ENCODE measurements around the gene TPST1.
A peak's percentile ranks its signal among the peaks of the same experiment; 100 is the strongest.
"Not testable (repeated sequence)": the region's sequence is repeated elsewhere in the genome, so short reads cannot be mapped to it uniquely, and the experiment has no call there.

Gene TPST1

DNA sequence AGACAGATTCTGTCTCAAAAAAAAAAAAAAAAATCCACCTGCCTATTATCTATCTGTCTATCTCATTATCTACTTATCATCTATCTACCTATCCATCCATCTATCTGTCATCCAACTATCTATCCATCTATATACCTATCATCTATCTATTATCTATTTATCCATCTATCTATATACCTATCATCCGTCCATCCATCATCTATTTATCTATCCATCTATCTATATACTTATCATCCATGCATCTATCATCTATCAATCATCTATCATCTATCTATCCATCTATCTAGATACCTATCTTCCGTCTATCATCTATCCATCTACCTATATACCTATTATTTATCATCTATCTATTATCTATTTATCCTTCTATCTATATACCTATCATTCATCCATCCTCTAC lies 16.5 kb upstream of the TPST1 start:
- DNase-seq (ENCODE audit: low spot score): no peak

- DNase-seq (ENCODE audit: low spot score): no peak
Measured at GRCh38 chr7:66189695-66190503, 15.2 kb upstream of the TPST1 start.

DNA sequence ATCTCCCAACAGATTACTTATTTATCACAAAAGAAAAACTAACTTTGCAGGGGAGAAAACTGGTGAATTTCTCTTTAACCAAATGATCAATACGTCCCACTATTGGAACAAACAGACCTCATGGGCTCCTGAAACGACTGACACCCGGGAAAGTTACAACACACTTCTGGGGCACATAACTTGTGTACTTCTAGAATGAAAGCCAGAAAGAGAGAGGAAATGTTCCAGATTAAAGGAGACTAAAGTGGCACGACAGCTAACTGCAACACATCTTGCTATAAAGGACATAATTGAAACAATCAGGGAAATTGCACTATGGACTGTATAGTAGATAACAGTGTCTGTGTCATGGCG lies 14.7 kb upstream of the TPST1 start:
- no peak for DNase-seq (ENCODE audit: low spot score)

DNA sequence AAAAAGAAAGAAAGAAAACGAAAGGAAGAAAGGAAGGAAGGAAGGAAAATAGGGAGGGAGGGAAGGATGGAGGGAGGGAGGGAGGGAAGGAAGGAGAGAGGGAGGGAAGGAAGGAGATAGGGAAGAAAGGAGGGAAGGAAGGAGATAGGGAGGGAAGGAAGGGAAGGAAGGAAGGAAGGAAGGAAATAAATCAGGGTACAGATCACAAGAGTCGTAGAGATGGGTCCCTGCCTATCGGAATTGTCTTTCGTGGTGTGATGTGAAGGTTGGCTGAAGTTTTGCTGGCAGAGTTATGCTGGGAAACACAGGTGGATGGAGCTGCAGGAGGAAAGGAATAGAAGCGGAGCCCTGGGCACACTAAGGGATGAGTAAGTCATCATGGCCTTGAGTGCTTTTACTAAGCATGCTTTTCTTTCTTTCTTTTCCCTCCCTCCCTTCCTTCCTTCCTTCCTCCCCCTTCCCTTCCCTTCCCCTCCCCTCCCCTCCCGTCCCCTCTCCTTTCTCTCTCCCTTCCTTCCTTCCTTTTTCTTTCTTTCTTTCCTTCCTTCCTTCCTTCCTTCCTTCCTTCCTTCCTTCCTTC lies 11.9 kb upstream of the TPST1 start:
- no peak for DNase-seq (ENCODE audit: low spot score)

DNA sequence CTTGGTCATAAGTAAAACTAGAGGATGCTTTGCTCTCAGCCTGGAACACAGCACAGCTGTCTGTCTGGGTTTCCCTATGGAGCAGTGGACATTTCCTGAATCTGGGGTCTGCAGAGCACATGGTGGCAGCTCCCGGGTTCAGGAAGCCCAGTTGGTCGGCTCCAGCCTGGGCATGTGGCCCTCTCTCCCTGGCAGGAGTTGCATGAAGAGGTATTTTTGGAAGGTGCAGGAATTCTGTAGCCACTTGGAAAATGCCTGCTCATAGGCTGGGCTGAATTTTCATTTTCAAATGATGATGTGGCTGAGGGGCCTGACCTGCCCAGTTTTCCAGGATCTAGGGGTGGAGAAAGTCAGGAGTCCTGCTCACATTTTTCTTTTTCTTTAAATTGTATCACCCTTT lies 6.7 kb upstream of the TPST1 start:
- no peak for DNase-seq (ENCODE audit: low spot score)

- no peak for DNase-seq (ENCODE audit: low spot score)
Measured at GRCh38 chr7:66198956-66199355, 6.2 kb upstream of the TPST1 start.

- DNase-seq (ENCODE audit: low spot score): no peak
Measured at GRCh38 chr7:66202441-66202840, 2.7 kb upstream of the TPST1 start.

GRCh38 chr7:66205741-66206090 lies 582 bp downstream of the TPST1 start:
- peak; percentile 11 for DNase-seq (ENCODE audit: low spot score)

GRCh38 chr7:66206119-66206933 lies 1.2 kb downstream of the TPST1 start:
- DNase-seq (ENCODE audit: low spot score): no peak

GRCh38 chr7:66206934-66207240 lies 1.8 kb downstream of the TPST1 start:
- DNase-seq (ENCODE audit: low spot score): no peak

- no peak for DNase-seq (ENCODE audit: low spot score)
Measured at GRCh38 chr7:66207540-66207939, 2.4 kb downstream of the TPST1 start.

GRCh38 chr7:66211429-66211828 lies 6.3 kb downstream of the TPST1 start:
- DNase-seq (ENCODE audit: low spot score): no peak

GRCh38 chr7:66213637-66214036 lies 8.5 kb downstream of the TPST1 start:
- DNase-seq (ENCODE audit: low spot score): no peak

GRCh38 chr7:66216687-66217086 lies 11.6 kb downstream of the TPST1 start:
- DNase-seq (ENCODE audit: low spot score): no peak

- DNase-seq (ENCODE audit: low spot score): no peak
Measured at GRCh38 chr7:66219805-66220204, 14.7 kb downstream of the TPST1 start.

GRCh38 chr7:66221442-66221841 lies 16.3 kb downstream of the TPST1 start:
- no peak for DNase-seq (ENCODE audit: low spot score)

DNA sequence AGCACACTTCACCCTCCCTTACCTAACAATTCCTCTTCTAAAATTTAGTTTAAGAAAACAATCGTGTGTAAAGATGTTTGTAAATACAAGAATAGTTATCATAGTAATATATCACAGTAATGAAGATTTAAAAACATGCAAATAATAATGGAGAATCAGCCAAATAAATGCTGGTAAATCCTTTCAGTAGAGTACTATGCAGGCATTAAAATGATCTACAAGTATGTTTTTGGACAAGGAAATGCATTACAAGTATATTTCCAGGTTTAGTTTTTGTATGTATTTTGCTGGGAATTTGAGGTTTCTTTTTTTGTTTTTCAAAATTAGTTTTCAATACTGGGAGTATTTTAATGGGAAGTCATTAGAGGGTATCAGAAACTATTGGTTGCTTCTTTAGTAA lies 22.7 kb downstream of the TPST1 start:
- no peak for DNase-seq (ENCODE audit: low spot score)

DNA sequence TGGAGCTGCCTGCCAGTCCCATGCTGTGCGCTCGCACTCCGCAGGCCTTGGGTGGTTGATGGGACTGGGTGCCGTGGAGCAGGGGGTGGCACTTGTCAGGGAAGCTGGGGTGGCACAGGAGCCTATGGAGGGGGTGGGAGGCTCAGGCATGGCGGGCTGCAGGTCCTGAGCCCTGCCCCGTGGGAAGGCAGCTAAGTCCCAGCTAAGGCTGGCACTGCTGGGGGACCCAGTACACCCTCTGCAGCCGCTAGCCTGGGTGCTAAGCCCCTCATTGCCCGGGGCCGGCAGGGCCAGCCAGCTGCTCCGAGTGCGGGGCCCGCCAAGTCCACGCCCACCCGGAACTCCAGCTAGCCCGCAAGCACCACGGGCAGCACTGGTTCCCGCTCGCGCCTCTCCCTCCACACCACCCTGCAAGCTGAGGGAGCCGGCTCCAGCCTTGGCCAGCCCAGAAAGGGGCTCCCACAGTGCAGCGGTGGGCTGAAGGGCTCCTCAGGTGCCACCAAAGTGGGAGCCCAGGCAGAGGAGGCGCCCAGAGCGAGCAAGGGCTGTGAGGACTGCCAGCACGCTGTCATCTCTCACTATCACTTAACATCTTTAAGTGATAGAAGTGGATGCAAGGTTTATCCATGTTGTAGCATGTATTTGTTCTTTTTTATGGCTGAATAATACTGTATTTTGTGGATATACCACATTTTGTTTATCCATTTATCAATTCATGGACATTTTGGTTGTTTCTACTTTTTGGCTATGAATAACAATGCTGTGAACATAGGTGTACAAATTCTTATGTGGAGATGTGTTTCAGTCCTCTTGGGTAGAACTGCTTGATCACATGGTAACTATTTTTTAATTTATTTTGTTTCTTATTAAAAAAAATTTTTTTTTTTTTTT lies 26.4 kb downstream of the TPST1 start:
- not testable (repeated sequence) for DNase-seq (ENCODE audit: low spot score)

GRCh38 chr7:66233638-66234037 lies 28.5 kb downstream of the TPST1 start:
- DNase-seq (ENCODE audit: low spot score): no peak

DNA sequence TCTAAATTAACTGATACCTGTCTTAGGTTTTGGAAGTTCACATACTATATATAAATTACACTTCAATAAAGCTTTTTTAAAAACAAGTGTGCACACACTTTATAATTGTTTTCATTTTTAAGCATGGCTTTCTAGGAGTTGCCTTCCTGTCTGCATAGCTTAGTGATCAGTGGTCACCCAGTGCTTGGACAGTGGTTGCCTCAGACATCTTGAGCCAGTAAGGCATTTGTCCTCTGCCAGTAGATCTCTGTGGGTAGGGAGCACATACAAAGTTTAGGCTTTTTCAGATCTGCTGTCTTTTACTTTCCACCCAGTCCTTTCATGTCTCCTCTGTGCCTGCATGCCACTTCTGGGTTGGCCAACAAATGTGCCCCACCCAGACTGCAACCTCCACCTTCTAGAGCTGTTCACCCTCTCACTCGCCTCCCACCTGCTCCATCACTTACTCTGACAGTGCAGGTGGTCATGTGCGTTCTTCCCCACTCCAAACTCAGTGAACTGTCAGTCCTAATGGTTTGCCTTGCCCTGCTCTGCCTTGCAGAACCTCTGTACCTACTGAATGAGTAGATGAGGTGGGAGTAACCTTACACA lies 31.7 kb downstream of the TPST1 start:
- DNase-seq (ENCODE audit: low spot score): no peak

GRCh38 chr7:66237906-66238772 lies 33.0 kb downstream of the TPST1 start:
- no peak for DNase-seq (ENCODE audit: low spot score)

All from germinal center (tissue), 1 donor.